ENCODE results near the gene DAD1. TPM values are rescaled to one million over a fixed set of nuclear protein-coding genes. Genes with fewer than 3 reads are reported as not detected.

Gene DAD1
- total RNA-seq, 1 donor from 2014 or later = 328 TPM

DNA sequence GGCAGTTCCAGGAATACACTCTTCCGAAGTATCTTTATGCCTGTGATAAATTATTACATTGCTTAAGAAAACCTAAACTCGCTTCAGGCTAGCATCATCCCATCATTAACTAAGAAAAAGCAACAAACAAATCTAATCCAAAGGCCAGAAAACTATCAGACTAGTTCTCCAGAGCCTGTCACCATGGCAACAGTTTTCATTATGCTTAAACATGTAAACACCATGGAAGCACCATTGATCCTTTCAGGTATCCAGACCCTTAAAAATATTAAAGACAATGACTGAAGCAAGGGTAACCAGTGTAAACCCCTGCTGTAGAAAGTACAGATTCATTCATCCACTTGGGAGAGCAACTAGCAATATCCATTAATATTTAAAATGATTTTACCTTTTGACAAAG is 9.8 kb downstream of the DAD1 start:
- H3K27me3 ChIP-seq (ENCODE audit: control insufficient read depth, insufficient read depth, low read length) = no peaks in the 10 kb centered on the region
- no peak overlapping the region for H3K4me3 ChIP-seq (ENCODE audit: low read depth, low read length)
- TF ChIP-seq CTCF (IDR thresholded peaks at IDR 0.05; ENCODE audit: insufficient read depth, low read length, poor library complexity, severe bottlenecking) = no peak
- no peak for DNase-seq (ENCODE audit: low read depth)
- no peaks in the 10 kb centered on the region for H3K36me3 ChIP-seq (ENCODE audit: control insufficient read depth, insufficient read depth, low read length)

- no peak for DNase-seq (ENCODE audit: low read depth)
- no peak for TF ChIP-seq CTCF (IDR thresholded peaks at IDR 0.05; ENCODE audit: insufficient read depth, low read length, poor library complexity, severe bottlenecking)
- H3K27me3 ChIP-seq (ENCODE audit: control insufficient read depth, insufficient read depth, low read length) = no peaks in the 10 kb centered on the region
- no peak overlapping the region for H3K4me3 ChIP-seq (ENCODE audit: low read depth, low read length)
- no peaks in the 10 kb centered on the region for H3K36me3 ChIP-seq (ENCODE audit: control insufficient read depth, insufficient read depth, low read length)
These were observed 11.6 kb downstream of the DAD1 start for GRCh38 chr14:22577334-22577908.

DNA sequence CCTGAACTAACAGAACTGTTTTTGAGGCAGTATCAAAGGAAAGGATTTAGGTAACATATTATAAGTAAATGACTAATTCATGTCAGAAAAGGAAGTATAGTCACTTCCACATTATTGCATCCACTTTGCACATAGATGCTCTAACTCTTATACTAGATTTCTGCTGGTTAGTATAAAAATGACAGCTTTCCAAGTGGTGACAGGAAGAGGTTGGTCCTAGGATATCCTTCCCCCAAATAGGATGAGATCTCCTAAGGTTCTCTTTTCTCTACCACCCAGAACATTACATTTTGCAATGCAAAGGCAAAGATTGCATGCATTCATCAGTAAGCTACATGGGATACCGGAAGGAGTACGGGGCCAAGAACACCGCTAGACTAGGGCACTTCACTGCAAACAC is 15.2 kb downstream of the DAD1 start:
- no peak for DNase-seq (ENCODE audit: low read depth)
- Histone ChIP-seq H3K27me3 (ENCODE audit: control insufficient read depth, insufficient read depth, low read length) (no peaks in the 10 kb centered on the region), H3K36me3 (ENCODE audit: control insufficient read depth, insufficient read depth, low read length) (peaks cover 2% of the 10 kb centered on the region), H3K4me3 (ENCODE audit: low read depth, low read length) (no peak overlapping the region)
- TF ChIP-seq CTCF (IDR thresholded peaks at IDR 0.05; ENCODE audit: insufficient read depth, low read length, poor library complexity, severe bottlenecking) = no peak

DNA sequence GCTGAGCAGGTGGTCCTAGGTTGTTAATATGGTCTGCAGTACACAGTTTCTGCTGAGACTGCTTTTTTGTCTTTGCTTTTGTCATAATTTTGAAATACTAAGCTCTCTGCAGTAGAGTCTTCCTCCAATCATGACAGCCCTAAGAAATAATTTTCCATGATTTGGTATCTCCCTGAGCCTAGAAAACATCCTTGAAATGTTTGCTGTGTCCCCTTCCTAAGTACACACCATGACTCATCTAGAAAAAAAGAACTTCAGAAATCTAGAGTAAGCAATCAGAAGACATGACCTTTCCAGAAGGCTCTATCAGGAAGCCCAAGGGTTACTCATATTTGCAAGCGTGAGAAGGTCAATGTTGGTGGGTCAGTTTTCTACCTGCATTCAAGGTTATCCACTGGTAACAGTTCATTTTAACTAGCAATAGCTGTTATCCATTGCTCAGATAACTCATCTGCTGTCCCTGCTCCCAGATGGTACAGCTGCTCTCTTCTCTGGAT is 16.4 kb downstream of the DAD1 start:
- TF ChIP-seq CTCF (IDR thresholded peaks at IDR 0.05; ENCODE audit: insufficient read depth, low read length, poor library complexity, severe bottlenecking) = no peak
- Histone ChIP-seq H3K27me3 (ENCODE audit: control insufficient read depth, insufficient read depth, low read length) (no peaks in the 10 kb centered on the region), H3K4me3 (ENCODE audit: low read depth, low read length) (no peak overlapping the region), H3K36me3 (ENCODE audit: control insufficient read depth, insufficient read depth, low read length) (peaks cover 2% of the 10 kb centered on the region)
- DNase-seq (ENCODE audit: low read depth) = no peak

DNA sequence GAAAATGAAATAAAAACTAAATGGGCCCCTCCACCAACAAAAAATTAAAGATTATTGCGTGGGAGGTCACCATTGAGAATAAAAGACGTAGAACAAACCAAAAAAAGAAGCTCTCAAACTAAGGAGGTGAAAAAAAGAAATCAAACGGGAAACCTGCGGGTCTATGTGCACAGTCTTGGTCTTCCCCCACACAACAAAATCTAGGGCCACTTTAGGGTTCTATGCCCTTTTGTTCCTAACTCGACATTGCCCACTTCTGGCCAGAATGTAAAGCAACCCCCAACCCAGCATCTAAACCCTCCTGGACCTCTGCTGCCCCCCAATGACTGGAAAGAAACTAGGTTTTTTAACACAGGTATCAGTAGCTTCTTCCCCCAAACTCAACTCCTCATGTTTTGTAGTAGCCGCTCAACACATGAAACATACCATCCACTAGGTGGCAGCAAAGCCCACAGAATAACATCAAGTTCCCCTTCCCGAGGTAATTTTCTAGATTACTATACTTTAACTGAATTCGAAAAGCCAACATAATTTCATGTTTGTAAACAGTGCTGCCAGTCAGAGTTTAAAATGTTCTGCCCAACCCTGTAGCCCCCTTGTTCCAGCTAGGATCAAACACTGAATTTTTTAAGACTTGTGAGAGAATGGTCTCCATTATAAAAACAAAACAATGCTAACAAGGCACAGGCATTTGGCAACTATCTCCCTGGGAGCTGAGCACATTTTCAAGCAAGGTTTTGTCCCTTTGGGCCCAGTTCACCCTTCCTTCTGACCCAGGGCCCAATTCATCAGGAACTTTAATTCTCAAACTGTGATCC is 18.7 kb downstream of the DAD1 start:
- no peaks in the 10 kb centered on the region for H3K27me3 ChIP-seq (ENCODE audit: control insufficient read depth, insufficient read depth, low read length)
- H3K4me3 ChIP-seq (ENCODE audit: low read depth, low read length) = no peak overlapping the region
- peak; percentile 65 for TF ChIP-seq CTCF (IDR thresholded peaks at IDR 0.05; ENCODE audit: insufficient read depth, low read length, poor library complexity, severe bottlenecking)
- H3K36me3 ChIP-seq (ENCODE audit: control insufficient read depth, insufficient read depth, low read length) = peaks cover 2% of the 10 kb centered on the region
- no peak for DNase-seq (ENCODE audit: low read depth)
